ENCODE data around the gene SLC10A7. TPM values are rescaled to one million over a fixed set of nuclear protein-coding genes. Genes with fewer than 3 reads are reported as not detected.

SLC10A7 gene
- total RNA-seq, 1 experiment from 2014 or later: 11.7 TPM

GRCh38 chr4:146212781-146213180, 309.0 kb downstream of the SLC10A7 start:
- no peak for DNase-seq (ENCODE audit: low spot score)

GRCh38 chr4:146211440-146211839, 310.3 kb downstream of the SLC10A7 start:
- no peak for DNase-seq (ENCODE audit: low spot score)

- DNase-seq (ENCODE audit: low spot score): no peak
These were observed 310.9 kb downstream of the SLC10A7 start for GRCh38 chr4:146210890-146211289.

GRCh38 chr4:146207410-146207809, 314.3 kb downstream of the SLC10A7 start:
- DNase-seq (ENCODE audit: low spot score): no peak

Other genes starting within 250 kb of the SLC10A7 start
- gene POU4F2, start 117.0 kb upstream of the SLC10A7 start, total RNA-seq (2014; rRNA removed; shearing (Covaris generic)): not detected in 2 replicates